NCI-H1694 treated with DMSO at 0.1 percent for 48 hours (cell line): ENCODE results near the gene SLC25A20.
A peak's percentile ranks its signal among the peaks of the same experiment; 100 is the strongest.

ENCODE experiments used
- DNase-seq: peaks from one replicate; lab custom pipeline; 2025; lab: John Stamatoyannopoulos, UW

The SLC25A20 gene

DNA sequence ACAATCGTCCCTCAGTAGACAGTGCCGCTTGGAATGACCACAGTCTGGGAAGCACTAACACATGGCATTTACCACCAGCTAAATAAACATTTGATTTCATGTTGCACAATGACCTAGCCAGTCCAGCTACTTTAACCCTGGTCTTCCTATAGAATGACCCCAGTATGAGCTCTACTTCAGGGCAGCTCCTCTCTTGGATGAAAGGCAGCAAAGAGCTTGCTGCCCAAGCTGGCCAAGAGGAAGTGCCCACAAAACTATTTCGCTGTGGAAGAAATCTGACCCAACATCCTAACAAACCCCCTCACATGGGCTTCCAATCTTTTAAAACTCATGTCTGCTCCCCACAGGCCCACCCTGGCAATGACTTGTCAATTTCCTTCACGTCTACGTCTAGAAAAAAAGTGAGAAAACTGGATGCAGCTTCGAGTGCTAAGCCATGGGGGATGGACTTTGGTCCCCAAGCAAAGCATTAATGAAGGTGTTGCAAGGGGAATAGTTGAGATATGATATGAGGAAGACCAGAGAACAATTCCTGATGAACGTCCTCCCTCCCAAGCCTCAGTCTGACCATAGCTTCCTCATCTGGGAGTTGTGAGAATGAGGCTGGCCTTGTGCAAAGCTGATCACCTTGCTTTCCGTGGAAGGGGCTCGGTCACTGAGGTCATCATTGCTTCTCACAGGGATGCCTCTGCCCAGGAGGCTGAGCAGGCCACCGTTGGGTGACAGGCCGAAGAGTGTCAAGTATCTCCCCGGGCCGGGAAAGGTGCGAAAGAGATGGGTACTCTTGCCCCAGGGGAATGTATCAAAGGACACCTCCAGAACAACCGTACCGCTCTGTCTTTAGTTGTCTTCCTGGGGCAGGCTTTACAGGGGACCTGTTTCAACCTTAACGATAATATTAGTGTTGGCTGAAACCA is 964 bp downstream of the SLC25A20 start:
- no peak for DNase-seq

DNA sequence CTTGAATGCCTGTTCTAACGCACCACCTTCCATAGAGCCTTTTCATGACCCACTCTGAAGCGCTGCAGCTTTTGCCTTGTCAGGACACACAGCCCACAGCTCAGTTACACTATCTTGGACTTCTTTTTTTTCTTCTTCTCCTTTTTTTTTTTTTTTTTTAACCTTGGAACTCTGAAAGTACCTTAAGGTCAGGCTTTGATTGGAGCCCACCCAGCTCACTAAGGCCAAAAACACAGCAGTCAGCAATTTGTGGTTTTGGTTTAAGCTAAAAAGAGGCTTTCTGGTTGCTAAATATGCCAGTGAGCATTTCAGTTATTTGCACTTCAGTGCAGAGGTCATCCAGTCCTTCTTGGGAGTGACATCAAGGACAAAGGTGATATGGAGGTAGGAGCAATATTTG is 1.7 kb downstream of the SLC25A20 start:
- DNase-seq, result no peak

DNA sequence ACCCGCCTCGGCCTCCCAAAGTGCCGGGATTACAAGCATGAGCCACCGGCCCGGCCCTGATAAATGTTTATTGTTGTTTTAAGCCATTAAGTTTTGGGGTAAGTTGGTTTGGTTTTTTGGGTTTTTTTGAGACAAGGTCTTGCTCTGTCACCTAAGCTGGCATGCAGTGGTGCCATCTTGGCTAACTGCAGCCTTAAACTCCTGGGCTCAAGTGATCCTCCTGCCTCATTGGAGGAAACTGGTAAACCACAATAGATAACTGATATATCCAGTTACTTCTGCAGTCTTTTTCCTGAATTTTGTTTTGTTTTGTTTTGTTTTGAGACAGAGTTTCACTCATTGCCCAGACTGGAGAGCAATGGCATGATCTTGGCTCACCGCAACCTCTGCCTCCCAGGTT is 4.2 kb downstream of the SLC25A20 start:
- DNase-seq, result no peak

DNA sequence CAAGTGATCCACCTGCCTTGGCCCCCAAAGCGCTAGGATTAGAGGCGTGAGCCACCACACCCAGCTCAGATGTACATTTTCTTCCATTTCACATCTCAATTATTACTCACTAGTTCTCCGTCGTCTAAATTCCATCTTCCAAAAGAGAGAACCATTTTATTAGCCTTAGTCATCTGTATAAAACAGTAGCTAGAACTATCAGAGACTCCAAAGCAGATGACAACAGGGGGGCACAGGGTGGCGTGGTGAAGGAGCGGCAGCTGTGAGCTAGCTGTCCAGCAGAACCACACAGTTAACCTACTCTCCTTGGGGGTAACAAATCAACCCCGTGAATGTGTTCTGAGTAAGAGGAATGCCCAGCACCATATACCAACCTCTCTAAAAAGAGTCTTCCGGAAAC is 7.1 kb downstream of the SLC25A20 start:
- DNase-seq, result no peak

DNA sequence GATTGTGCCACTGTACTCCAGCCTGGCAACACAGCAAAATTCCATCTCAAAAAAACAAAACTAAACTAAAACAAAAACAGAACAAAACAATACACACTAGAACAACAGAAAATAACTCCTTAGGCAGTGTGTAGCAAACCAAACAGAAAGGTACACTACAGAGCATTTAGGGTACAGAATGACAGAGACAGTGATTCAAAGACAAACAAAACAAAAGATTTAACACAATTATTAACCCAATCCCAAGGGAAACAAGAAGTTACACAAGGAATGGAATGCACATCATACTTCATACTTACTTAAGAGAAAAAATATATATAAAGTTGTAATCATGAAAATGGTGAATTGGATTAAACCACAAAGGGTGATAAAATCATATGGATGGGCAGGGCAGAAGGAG is 12.9 kb downstream of the SLC25A20 start:
- no peak for DNase-seq

DNA sequence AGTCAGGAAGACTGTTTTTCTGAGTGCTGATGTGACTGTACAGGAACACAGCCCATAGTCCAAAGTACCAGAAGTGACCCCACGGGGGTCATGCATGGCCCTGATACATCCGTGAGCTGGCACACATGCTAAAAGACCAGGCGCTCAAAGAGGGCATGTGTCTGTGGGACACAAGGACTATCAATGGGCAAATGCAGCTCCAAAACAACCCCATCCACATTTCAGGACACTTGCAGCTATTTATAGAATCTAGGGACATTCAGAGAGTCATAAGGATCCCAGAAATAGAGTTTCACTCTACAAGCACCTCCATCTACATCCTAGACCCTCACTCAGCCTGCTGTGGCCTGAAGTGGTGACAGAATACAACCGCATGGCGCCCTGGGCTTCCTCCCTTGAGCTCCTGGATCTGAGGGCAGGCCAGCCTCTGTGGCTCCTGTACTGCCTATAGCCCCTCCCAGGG is 17.0 kb downstream of the SLC25A20 start:
- no peak for DNase-seq

DNA sequence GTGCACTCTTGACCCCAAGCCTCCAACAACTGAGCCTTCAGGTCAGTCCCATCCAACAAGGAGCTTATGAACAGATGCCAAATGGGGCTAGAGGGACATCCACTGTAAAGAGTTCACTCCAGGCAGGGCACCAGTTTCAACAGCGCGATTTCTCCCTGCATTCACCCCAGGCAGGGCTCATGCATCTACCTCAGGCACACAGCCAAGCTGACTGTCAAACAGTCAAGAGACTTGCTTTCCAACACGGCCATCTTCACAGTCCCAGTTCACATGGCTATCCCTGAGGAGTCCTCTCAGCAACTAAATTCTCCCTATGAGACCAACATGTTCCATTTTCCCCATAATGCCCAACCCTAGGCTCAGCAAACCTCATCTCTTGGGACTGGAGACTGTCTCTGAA is 17.7 kb downstream of the SLC25A20 start:
- DNase-seq, result no peak

DNA sequence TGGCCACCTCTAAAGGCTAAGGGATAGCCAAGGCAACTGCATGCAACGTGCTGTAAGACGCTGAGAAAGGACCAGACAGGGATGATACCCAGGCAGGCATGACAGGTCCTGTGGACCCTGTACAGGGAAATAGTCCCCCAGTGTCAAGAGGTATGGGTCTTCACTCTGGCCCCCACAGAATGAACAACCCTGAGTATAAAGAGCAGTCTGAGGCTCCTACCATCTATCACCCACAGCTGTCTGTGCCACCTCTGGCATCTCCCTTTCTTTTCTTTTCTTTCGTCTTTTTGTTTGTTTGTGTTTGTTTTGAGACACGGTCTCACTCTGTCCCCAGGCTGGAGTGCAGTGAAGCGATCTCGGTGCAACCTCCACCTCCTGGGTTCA is 18.7 kb downstream of the SLC25A20 start:
- DNase-seq, result no peak

DNA sequence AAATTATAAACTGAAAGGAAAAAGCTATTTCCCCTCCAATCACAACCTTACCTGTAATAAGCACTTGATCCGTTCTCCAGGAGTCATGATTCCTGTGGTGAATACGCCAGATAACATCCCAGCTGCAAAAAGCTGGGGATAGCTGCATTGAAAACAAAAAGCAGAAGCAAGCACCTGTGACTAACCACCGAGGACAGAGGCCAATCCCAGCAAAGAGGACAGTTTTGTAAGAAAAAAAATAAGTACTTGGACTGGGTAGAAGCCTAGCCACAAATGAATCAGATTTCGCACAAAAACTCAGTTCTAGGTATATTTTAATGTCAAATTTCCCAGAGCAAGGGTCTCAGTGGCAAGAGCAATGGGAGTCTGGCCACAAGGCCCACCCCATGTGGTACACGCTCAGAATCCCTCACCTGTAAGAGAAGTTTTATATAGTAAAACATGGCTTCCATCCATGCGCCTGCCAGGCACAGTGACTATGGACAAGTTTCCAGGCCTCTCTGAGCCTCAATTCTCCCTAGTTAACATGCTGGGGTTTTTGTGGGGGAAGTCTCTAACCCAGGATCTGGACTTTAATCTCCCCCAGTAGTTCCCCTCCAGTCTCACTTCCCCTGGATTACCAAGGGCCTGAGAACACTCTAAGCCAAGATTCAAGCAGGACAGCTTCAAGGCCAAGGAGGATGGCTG is 19.2 kb downstream of the SLC25A20 start:
- no peak for DNase-seq

DNA sequence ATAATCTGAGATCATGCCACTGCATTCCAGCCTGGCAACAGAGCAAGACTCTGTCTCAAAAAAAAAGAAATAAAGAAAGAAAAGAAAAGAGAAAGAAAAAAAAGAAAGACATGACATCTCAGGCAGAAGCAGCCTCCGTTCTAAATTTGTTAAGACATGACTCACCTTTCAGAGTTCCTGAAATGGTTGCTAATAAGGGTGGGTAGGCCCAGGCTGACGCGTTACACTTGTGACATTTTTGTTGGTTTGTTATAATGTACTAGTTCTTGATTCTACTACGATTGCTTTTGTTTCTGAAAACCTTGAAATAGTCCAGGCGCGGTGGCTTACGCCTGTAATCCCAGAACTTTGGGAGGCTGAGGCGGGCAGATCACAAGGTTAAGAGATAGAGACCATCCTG is 21.0 kb downstream of the SLC25A20 start:
- no peak for DNase-seq

DNA sequence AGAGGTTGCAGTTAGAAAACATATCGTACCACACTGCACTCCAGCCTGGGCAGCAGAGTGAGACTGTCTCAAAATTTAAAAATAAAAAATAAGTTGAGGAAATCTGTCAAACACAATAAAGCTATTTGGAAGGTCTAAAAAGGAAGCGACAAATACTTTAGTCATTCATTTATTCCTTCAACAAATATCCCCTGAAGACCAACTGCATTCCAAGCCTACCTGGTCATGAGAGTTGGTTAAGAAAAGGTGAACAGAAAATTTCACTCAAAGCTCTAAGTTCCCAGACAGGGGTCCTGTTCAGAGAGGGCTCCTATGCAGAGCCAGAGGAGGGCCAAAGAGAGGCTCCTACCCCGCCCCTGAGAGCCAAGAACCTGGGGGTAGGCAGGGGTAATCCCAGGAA is 35.6 kb downstream of the SLC25A20 start:
- DNase-seq, result no peak

DNA sequence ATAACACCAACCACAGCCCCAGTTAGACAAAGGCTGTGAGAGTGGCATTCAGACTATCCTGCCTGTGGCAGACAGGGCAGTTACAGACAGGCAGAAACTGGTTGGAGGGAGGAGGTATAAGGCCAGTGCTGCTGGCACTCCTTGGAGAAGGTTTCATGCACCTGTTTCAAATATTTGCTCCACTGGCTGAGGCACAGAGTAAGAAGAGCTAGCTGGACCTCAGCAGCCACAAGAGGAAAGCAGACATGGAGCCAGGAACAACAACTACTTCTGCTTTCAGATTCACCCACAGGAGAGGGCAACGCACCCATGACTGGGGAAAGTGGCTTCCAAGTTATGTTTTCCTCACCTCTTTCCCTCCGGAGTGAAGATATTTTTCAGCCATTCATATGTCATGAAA is 39.5 kb downstream of the SLC25A20 start:
- no peak for DNase-seq

DNA sequence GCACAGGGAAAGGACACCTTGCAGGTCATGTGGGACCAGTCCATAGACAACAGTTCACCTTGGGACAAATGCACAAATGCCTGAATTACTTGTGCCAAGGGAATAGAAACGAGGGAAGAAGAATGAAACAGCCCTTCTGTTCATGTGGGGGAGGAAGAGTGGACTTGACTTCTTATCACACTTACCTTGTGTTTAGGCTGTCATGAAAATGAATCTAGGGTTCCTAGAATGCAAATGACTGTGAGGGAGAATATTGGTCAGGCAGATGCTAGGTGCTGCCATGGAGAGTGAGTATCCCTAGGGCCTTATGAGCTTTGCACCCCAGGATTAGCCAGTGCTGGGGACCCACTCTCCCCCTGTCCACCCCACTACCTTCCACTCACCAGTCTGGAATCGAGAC is 40.0 kb downstream of the SLC25A20 start:
- no peak for DNase-seq

DNA sequence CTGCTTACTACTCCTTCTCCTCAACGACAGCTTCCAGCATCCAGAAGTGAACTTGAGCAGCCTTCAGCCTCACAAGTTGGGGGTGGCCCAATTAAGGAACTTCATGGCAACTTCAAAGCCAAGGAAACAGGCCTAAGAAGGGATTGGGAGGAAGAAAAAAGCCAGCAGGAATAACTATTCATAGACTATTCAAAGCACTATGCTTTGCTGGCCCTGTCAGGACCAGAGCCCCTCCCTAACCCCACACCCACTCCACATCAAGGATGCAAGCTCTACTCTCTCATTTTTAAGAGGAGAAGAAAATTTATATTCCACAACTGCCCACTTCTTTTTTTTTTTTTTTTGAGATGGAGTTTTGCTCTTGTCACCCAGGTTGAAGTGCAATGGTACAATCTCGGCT is 41.0 kb downstream of the SLC25A20 start:
- no peak for DNase-seq

DNA sequence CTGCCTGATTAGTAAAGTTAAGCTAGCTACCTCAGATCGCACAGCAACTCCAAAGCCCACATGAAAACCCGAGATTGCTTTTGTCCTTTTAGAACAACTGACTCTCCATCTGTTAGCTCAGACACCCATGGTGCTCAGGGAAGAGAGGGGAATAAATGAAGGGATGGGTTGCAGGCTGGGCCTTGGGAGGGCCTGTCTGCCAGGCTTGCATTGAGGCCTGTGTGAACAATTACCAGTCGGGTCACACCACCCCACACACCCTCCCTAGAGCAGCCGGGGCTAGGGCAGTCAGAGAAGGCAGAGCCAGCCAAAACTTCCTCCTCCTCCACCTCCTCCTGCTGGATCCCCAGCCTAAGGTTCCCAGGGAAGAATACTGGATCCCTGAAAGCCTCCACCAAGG is 42.2 kb downstream of the SLC25A20 start:
- no peak for DNase-seq

DNA sequence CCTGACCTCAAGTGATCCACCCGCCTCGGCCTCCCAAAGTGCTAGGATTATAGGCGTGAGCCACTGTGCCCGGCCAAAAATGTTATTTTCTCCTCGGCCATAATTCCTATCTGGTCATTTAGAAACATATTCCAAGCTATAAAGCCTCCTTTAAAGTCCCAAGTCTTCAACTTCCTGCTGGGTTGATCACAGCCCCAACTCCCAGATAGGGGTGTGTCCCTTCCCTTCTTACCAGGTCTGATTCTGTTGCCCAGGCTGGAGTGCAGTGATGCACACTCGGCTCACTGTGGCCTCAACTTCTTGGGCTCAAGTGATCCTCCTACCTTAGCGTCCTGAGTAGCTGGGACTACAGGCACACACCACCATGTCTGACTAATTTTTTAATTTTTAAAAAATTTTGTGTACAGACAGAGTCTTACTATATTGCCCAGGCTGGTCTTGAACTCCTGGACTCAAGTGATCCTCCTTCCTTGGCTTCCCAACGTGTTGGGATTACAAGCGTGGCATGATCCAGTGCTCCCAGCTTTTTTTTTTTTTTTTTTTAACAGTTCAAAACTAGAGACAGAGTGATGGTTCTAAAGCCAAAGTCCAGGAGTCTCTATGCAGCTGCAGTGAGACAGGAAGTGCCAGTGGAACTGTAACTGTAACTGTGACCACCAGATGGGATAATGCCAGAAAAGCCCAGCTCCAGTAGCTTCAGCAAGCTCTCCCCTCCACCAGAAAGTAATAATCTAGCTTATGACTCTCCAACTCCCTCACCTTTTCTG is 42.8 kb downstream of the SLC25A20 start:
- DNase-seq, result no peak

DNA sequence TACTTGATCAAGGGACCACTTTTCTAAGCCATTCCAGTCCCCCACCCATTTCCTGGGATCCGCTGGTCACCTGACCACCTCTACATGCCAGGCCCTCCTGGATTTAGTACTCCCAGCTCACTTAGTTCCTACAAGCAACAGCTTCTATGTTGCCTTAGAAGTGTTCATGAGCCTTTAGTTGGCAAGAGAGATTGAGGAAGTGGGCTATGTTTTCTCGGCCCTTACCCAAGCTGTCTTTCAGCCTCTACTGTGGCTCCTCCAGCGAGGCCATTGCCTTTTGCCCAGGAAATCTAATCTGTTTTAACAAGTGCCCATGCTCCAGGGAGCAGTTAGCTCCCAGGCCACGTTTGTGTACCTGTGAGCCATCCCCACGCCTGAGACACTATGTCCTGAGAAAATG is 46.5 kb downstream of the SLC25A20 start:
- DNase-seq, result no peak

DNA sequence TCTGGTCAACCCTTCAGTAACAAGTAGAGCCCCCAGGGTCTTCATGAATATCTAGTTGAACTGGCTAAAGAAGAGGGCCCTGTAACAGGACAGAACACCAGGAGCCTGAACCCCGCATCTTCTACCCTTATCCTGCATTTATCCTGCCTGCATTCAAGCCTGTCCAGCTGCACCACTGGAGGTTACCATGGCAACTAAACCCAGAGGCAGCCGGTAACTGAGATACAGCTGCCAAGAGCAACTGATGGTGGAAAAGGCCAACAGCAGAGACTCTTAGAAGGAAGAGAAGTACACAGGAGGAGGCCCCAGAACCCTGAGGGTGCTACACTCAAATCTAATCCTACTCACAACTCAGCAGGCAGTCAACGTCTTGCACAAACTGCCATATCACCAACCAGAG is 47.3 kb downstream of the SLC25A20 start:
- DNase-seq, result no peak

DNA sequence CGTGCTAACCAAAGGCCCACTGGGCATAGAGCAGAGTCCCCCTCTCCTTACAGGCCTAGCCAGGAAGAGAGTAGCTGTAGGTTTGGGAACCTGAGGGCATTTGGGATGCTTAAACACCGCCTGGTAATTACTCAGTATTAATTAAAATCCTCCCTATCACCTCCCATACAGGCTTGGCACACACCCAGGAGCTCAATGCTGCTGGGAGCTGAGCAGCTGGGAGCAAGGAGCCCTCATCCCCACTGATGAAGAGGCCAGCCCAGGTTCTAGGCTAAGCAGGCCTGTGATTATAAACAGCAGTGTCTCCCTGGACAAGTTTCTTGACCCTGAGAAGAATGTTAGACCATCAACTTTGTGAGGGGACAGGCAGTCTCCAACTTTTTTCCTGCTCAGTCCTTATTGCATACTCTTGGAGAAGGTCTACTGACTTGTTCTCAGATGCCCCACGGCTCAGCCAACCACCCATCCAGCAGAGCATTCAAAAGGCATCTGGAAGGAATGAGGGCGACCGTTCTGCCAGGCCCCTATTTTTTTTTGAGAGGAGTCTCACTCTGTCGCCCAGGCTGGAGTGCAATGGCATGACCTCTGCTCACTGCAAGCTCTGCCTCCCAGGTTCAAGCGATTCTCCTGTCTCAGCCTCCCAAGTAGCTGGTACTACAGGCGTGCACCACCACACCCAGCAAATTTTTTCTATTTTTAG is 49.7 kb downstream of the SLC25A20 start:
- DNase-seq, result no peak

DNA sequence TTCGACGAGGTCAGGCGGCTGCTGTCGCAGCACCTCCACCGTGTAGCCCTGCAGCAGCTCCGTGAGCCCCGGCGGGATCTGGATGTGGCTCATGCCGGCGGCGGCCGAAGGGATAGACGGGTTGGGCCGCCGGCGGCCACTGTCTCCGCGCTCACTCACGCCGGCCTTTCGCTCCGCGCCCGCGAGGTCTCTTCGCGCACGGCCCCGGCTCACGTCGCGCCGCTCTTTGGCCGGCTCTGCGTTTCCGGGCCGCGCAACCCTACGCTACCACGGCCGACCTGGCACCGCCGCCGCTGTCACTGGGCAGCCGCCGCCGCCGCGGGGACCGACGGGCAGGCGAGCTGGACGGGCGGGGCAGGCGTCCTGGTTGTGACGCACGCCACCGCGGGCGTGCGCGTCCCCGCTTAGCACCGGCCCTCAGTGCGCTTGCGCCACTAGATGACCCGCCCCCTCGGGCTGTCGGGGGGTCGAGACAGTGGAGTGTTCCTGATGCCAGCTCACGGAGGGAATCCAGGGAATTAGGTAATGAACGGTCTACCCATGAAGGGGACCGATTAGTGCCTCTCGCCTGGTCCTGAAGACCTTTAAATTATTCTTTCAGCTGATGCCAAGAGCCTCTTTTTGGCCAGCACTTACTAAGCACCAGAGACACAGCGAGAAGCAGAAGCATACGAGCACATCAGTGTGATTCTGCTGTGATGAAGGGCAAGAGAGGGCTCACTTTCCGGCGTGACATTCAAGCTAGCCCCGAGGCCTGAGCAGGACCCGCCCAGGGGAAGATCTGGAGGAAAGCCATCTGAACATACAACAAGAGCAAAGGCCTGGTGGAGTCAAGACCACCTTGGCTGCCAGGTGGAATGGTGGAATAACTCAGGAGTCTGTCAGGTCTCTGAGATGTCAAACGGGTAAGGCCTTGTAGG is 50.9 kb downstream of the SLC25A20 start, which contains the start of gene PRKAR2A:
TSS of gene PRKAR2A (minus strand) at position 371 of the 920 bp plus-strand sequence. CDS start at position 93, 278 bp downstream.
- peak; percentile 13 for DNase-seq

DNA sequence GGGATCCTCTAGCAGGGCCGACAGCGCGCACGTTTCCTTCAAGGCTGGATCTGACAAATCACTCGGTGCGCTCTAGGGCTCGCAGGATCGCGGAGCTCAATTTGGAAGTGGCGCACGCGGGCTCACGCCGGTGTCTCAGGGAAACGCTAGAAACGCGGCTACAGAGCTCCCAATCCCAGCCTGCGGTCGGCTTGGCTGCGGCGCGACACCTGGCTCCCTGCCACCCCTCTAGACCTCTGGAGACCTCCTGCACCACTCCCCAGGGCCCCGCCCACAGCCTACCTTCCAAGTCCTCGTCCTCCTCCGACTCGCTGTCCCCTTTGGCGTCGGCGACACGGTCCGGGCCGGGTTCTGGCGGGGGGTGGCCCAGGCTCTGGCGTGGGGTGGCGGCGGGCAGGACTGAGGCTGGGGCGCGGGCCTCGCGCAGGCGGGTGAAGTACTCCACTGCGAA is 51.6 kb downstream of the SLC25A20 start:
- no peak for DNase-seq
